ENCODE measurements around the gene PPP2R5E.
A peak's percentile ranks its signal among the peaks of the same experiment; 100 is the strongest.
"Not testable (repeated sequence)": the region's sequence is repeated elsewhere in the genome, so short reads cannot be mapped to it uniquely, and the experiment has no call there.

Gene PPP2R5E

DNA sequence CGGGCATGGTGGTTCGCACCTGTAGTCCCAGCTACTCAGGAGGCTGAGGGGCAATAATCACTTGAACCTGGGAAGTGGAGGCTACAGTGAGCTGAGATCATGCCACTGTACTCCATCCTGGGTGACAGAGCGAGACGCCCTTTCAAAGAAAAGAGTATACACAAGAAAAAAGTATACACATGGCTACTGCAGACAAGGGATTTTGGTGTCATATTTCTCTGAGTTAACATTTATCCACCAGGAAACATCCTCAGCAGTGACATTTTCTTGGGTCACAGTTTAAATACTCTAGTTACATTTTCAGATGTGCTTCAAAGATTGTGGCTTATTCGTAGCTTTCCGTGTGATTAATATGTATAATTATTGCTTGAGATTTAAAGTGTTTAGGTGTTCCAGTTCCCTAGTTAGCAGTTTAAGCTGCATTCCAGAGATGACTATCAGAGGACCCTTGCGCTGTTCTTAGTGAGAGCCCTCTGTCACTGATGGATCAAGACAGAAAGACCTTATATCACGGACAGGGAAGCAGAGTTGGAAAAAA is 4.7 kb upstream of the PPP2R5E start:
- H3K4me2 ChIP-seq (ENCODE audit: low read length), result no peak overlapping the region
- H3K27me3 ChIP-seq (ENCODE audit: control insufficient read depth, insufficient read depth, low read length), result no peaks in the 10 kb centered on the region
- H3K9ac ChIP-seq (ENCODE audit: low read depth, low read length), result no peak overlapping the region
- no peaks in the 10 kb centered on the region for H3K36me3 ChIP-seq (ENCODE audit: insufficient read depth, low read length)
- peaks cover 12% of the 10 kb centered on the region for H3K4me1 ChIP-seq (ENCODE audit: control insufficient read depth, insufficient read depth, low read length)
- H3K9me3 ChIP-seq (replicated peaks; ENCODE audit: low read length), result no peaks in the 10 kb centered on the region
- no peak overlapping the region for H3K4me3 ChIP-seq (ENCODE audit: low read length)

DNA sequence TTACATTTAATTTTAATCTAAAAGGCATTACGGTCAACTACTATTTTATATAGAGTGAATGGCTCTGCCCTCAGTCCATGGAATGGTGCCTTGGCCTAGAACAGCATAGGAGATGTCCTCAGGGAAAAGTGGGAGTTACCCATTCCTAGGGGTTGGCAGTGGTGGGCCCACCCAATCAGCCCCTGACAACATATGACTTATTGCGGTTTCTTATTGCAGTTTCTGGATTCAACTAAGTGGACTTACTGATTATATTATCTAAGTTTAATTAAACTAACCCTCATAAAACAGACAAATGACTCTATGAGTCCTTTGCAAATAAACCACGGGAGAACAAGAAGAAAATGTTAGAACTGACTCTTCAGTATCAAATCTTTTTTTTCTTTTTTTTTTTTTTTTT is 2.3 kb upstream of the PPP2R5E start:
- Histone ChIP-seq H3K36me3 (ENCODE audit: insufficient read depth, low read length) (no peaks in the 10 kb centered on the region), H3K4me1 (ENCODE audit: control insufficient read depth, insufficient read depth, low read length) (peaks cover 13% of the 10 kb centered on the region), H3K9me3 (replicated peaks; ENCODE audit: low read length) (no peaks in the 10 kb centered on the region), H3K4me2 (ENCODE audit: low read length) (no peak overlapping the region), H3K27me3 (ENCODE audit: control insufficient read depth, insufficient read depth, low read length) (no peaks in the 10 kb centered on the region), H3K4me3 (ENCODE audit: low read length) (no peak overlapping the region), H3K9ac (ENCODE audit: low read depth, low read length) (no peak overlapping the region)

GRCh38 chr14:63544591-63545299 is 1.6 kb upstream of the PPP2R5E start:
- Histone ChIP-seq H3K36me3 (ENCODE audit: insufficient read depth, low read length) (no peaks in the 10 kb centered on the region), H3K4me2 (ENCODE audit: low read length) (peak overlapping the region; percentile 80), H3K9me3 (replicated peaks; ENCODE audit: low read length) (no peaks in the 10 kb centered on the region), H3K9ac (ENCODE audit: low read depth, low read length) (peak overlapping the region; percentile 91), H3K4me1 (ENCODE audit: control insufficient read depth, insufficient read depth, low read length) (peaks cover 13% of the 10 kb centered on the region), H3K27me3 (ENCODE audit: control insufficient read depth, insufficient read depth, low read length) (no peaks in the 10 kb centered on the region), H3K4me3 (ENCODE audit: low read length) (peak overlapping the region; percentile 79)

DNA sequence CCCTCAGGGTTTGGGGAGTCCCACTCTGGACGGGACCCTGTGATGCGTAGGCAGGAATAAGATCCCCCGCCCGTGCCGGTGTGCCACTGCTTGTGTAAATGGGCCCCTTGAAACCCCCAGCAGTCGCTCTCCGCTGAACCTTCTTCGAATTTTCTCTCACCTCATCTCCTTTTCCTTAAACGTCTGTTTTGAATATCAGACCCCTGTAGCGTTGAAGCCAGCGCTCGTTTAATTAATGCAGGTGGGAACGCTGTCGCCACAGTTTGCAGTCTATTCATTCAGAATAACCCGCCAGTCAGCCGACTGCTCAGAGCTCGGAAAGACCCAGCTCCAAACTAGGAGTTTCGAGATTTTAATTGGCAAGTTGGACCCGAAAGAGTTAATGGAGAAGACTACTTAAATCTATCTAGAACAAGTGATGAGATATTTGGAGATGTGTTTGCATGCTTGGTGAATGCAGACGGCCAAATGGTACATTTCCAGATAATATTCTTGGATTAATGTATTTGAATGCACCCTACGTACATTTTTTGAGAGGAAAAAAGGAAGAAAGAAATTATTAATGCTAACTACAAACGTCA is 739 bp upstream of the PPP2R5E start:
- Histone ChIP-seq H3K4me3 (ENCODE audit: low read length) (peak overlapping the region; percentile 79), H3K9ac (ENCODE audit: low read depth, low read length) (peak overlapping the region; percentile 91), H3K4me1 (ENCODE audit: control insufficient read depth, insufficient read depth, low read length) (peaks cover 13% of the 10 kb centered on the region), H3K27me3 (ENCODE audit: control insufficient read depth, insufficient read depth, low read length) (no peaks in the 10 kb centered on the region), H3K4me2 (ENCODE audit: low read length) (peak overlapping the region; percentile 80), H3K36me3 (ENCODE audit: insufficient read depth, low read length) (peaks cover 7% of the 10 kb centered on the region), H3K9me3 (replicated peaks; ENCODE audit: low read length) (no peaks in the 10 kb centered on the region)

DNA sequence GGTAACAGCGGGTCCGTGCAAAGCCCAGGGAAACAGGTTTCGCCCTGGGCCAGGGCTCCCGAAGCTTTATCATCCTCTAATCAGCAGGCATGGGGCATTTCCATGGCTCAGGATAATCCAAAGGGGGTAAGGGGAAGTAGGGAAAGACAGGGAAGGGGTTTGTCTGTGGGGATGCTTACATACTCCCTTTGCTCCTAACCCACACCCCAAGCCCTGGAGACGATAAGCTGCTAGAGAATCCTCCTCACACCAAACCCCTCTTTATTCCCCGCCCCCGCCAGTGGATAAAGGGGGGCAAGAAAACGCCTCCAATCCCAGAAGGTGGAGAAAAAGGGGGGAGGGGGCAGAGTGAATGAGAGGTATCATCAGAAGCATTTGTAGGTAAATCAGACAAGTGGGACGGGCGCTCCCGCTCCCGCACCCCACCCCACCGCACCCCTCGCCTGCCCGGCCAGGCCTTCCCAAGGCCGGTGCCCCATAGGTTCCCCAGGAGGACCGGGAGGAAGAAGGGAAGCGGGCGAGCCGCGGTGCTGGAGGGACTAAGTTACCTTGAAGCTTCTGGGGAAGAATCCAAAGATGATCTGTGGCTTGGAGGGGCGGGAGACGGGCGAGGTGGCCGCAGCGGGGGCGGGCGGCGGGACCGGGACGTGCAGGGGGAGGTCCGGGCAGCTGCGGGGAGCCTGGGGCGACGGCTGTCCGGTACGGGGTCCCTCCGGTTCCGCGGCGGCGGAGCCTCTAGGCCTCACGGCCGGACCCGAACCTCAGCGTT is 762 bp downstream of the PPP2R5E start:
- H3K9ac ChIP-seq (ENCODE audit: low read depth, low read length), result peak overlapping the region; percentile 91
- no peaks in the 10 kb centered on the region for H3K27me3 ChIP-seq (ENCODE audit: control insufficient read depth, insufficient read depth, low read length)
- no peaks in the 10 kb centered on the region for H3K9me3 ChIP-seq (replicated peaks; ENCODE audit: low read length)
- H3K4me3 ChIP-seq (ENCODE audit: low read length), result peak overlapping the region; percentile 88
- H3K4me1 ChIP-seq (ENCODE audit: control insufficient read depth, insufficient read depth, low read length), result peaks cover 13% of the 10 kb centered on the region
- H3K36me3 ChIP-seq (ENCODE audit: insufficient read depth, low read length), result peaks cover 15% of the 10 kb centered on the region
- H3K4me2 ChIP-seq (ENCODE audit: low read length), result peak overlapping the region; percentile 95

DNA sequence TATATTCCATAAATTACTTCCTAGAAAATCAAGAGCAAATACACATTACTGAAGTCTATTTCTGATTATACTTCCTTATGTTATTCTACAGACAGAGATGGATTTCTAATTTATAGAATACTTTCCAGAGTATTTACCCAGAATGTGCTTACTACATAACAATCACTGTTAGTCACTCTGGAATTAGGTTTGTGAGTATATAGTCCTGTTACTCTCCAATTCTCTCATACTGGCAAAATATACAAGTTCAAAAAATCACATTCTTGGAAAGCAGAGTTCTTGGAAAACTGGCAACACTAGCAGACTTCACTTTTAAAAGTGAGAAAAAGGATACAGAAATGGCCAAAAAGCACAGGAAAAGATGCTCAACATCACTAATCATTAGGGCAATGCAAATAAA is 7.3 kb downstream of the PPP2R5E start:
- H3K9ac ChIP-seq (ENCODE audit: low read depth, low read length), result no peak overlapping the region
- H3K36me3 ChIP-seq (ENCODE audit: insufficient read depth, low read length), result peaks cover 45% of the 10 kb centered on the region
- peaks cover 2% of the 10 kb centered on the region for H3K4me1 ChIP-seq (ENCODE audit: control insufficient read depth, insufficient read depth, low read length)
- H3K4me3 ChIP-seq (ENCODE audit: low read length), result no peak overlapping the region
- H3K27me3 ChIP-seq (ENCODE audit: control insufficient read depth, insufficient read depth, low read length), result no peaks in the 10 kb centered on the region
- no peaks in the 10 kb centered on the region for H3K9me3 ChIP-seq (replicated peaks; ENCODE audit: low read length)
- H3K4me2 ChIP-seq (ENCODE audit: low read length), result no peak overlapping the region

GRCh38 chr14:63533474-63533873 is 9.7 kb downstream of the PPP2R5E start:
- Histone ChIP-seq H3K4me2 (ENCODE audit: low read length) (no peak overlapping the region), H3K9me3 (replicated peaks; ENCODE audit: low read length) (no peaks in the 10 kb centered on the region), H3K27me3 (ENCODE audit: control insufficient read depth, insufficient read depth, low read length) (no peaks in the 10 kb centered on the region), H3K36me3 (ENCODE audit: insufficient read depth, low read length) (peaks cover 40% of the 10 kb centered on the region), H3K9ac (ENCODE audit: low read depth, low read length) (no peak overlapping the region), H3K4me1 (ENCODE audit: control insufficient read depth, insufficient read depth, low read length) (no peaks in the 10 kb centered on the region), H3K4me3 (ENCODE audit: low read length) (no peak overlapping the region)

DNA sequence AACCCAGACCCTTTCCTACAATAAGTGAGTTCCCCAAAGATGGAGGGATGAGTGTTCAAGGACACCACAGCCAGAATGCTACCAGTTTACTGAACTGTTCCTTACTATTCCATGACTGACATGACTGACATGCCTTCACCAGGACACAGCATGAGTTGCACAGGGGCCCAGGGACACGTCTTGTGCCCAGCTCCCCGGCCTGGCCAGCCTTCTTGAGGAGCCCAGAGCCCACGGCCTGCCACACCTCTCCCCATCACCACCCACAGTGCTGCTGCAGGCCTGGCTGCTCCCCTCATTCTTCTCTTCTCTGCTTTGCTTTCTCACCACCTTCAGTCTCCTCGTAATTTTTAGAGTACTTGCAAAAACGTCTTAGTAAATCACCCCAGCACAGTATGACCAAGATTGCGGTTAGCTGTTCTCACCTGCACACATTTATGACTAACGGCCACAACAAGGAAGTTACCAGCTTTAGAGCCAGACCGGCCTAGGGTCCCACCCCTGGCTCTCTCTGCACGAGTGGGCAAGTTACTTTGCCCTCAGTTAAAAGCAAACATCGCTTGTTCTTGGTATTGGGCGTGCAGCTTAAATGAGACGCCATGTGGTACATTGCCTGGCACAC is 18.5 kb downstream of the PPP2R5E start:
- Histone ChIP-seq H3K27me3 (ENCODE audit: control insufficient read depth, insufficient read depth, low read length) (no peaks in the 10 kb centered on the region), H3K4me1 (ENCODE audit: control insufficient read depth, insufficient read depth, low read length) (no peaks in the 10 kb centered on the region), H3K36me3 (ENCODE audit: insufficient read depth, low read length) (peaks cover 1% of the 10 kb centered on the region), H3K9me3 (replicated peaks; ENCODE audit: low read length) (no peaks in the 10 kb centered on the region), H3K9ac (ENCODE audit: low read depth, low read length) (no peak overlapping the region), H3K4me2 (ENCODE audit: low read length) (no peak overlapping the region), H3K4me3 (ENCODE audit: low read length) (no peak overlapping the region)

- no peak overlapping the region for H3K9ac ChIP-seq (ENCODE audit: low read depth, low read length)
- no peaks in the 10 kb centered on the region for H3K9me3 ChIP-seq (replicated peaks; ENCODE audit: low read length)
- H3K4me1 ChIP-seq (ENCODE audit: control insufficient read depth, insufficient read depth, low read length), result no peaks in the 10 kb centered on the region
- H3K36me3 ChIP-seq (ENCODE audit: insufficient read depth, low read length), result no peaks in the 10 kb centered on the region
- no peak overlapping the region for H3K4me2 ChIP-seq (ENCODE audit: low read length)
- no peaks in the 10 kb centered on the region for H3K27me3 ChIP-seq (ENCODE audit: control insufficient read depth, insufficient read depth, low read length)
- H3K4me3 ChIP-seq (ENCODE audit: low read length), result no peak overlapping the region
These were observed 19.3 kb downstream of the PPP2R5E start for GRCh38 chr14:63523735-63524426.

DNA sequence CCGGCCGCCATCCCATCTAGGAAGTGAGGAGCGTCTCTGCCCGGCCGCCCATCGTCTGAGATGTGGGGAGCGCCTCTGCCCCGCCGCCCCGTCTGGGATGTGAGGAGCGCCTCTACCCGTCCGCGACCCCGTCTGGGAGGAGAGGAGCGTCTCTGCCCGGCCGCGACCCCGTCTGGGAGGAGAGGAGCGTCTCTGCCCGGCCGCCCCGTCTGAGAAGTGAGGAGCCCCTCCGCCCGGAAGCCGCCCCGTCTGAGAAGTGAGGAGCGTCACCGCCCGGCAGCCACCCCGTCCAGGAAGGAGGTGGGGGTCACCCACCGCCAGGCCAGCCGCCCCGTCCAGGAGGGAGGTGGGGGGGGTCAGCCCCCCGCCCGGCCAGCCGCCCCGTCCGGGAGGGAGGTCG is 20.7 kb downstream of the PPP2R5E start:
- H3K36me3 ChIP-seq (ENCODE audit: insufficient read depth, low read length); H3K9ac ChIP-seq (ENCODE audit: low read depth, low read length); H3K27me3 ChIP-seq (ENCODE audit: control insufficient read depth, insufficient read depth, low read length); H3K4me3 ChIP-seq (ENCODE audit: low read length); H3K9me3 ChIP-seq (replicated peaks; ENCODE audit: low read length); H3K4me1 ChIP-seq (ENCODE audit: control insufficient read depth, insufficient read depth, low read length); H3K4me2 ChIP-seq (ENCODE audit: low read length): not testable (repeated sequence)

- Histone ChIP-seq H3K4me2 (ENCODE audit: low read length) (no peak overlapping the region), H3K4me1 (ENCODE audit: control insufficient read depth, insufficient read depth, low read length) (no peaks in the 10 kb centered on the region), H3K36me3 (ENCODE audit: insufficient read depth, low read length) (no peaks in the 10 kb centered on the region), H3K9ac (ENCODE audit: low read depth, low read length) (no peak overlapping the region), H3K9me3 (replicated peaks; ENCODE audit: low read length) (no peaks in the 10 kb centered on the region), H3K4me3 (ENCODE audit: low read length) (no peak overlapping the region), H3K27me3 (ENCODE audit: control insufficient read depth, insufficient read depth, low read length) (no peaks in the 10 kb centered on the region)
These were observed 25.8 kb downstream of the PPP2R5E start for GRCh38 chr14:63517354-63517753.

Data from skeletal muscle satellite cell (primary cell).